GM19025 (cell line): ENCODE data around the gene PPM1E.

Source experiments
- ATAC-seq: cut with Tn5 transposase; IDR thresholded peaks from one replicate; pipeline ENCODE4 v1.9.1; 2021; ENCODE audit warnings: mild to moderate bottlenecking, low read depth, moderate library complexity; ENCODE audit not compliant: unreplicated experiment

PPM1E gene

DNA sequence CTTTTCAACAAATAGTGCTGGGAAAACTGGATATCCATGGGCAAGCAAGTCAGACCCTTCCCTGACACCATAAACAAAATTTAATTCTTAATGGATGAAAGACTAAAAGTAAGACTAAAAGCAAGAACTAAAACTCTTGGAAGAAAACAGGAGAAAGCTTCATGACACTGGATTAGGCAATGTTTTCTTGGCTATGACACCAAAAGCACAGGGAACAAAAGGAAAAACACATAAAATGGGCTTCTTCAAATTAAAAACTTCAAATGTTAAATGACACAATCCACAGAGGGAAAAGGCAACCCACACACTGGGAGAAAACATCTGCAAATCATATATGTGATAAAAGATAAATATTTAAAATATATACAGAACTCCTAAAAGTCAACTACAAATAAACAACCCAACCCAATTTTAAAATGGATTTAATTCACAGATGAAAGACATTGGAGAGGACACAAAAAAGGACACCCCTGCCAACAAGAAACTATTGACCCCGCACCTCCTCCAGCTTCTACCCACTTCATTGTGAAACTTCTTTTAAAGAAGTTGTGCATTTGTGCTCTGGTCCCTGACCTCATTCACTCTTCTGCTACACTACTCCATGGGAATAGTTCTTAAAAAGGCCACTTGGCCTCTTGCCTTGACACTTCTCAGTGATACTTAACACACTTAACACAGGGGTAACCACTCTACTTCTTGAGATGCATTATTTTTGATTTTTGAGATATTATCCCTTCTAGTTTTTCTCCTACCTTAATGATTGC lies 270.7 kb downstream of the PPM1E start:
- ATAC-seq = no peak

DNA sequence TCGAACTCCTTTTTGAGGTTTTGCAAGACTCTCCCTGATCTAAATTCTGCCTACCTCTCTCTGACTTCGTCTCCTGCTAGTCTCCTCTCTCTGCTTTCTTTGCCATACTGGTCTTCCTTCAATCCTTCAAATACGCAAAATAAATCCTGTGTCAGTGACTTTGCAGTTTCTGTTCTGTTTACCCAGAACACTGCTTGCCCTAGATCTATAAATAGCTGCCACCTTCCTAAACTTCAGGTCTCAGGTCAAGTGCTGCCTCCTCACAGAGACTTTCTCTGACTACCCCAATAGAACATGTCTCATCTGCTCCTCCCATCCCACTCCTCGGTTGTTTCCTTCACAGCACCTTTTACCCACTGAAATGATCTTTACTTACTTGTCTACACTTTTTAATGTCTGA lies 272.1 kb downstream of the PPM1E start:
- ATAC-seq = no peak

DNA sequence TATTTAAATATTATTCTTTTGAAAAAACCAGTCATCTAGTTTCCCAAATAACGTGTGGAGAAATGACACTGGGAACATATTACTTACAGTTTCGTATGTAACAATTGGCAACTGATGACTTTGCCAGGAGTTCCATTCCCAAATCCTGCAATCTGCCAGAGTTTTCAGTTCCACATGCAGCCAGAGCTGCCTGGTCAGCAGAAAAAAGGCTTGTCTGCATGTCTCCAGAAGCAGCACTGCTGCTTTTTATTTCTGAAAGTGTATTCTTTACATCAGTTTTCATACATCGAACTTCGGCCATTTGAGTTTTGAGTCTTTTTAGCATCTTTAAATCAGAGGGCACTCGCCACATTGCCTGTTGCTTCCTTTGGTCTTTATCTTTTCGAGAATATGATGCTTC lies 272.7 kb downstream of the PPM1E start:
- no peak for ATAC-seq

DNA sequence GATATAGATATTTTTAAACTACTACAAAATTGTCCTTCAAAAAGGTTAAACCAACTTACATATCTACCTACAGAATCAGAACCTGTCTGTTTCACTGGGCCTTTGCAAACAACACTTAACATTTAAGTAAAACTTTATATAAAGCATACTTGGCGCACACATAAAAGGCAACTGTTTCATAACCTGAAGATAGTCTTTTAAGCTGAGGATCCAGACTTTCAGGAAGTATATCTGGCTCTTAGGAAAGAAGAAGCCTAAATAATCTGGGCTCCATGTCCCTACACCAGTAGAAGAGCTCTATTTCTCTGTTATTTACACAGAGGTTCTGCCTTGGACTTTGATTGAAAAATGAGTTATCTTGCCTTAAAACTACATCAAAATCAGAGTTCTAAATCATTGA lies 275.2 kb downstream of the PPM1E start:
- no peak for ATAC-seq
